Ovary (tissue), 3 donors: ENCODE results near the gene CACNB3.

Experiments
- POLR2A ChIP-seq: fragments of 450-650 bp; IDR thresholded peaks from one replicate; pipeline ENCODE4 v1.6.1; 2017; ENCODE audit warnings: antibody characterized with exemption, mild to moderate bottlenecking, moderate library complexity
- TF ChIP-seq, protein P1 (sequence below), 3 donors: fragments of 450-650 bp in 2 of 3; fragments of 200-600 bp in 1 of 3; IDR thresholded peaks; one replicate each; pipeline versions ENCODE4 v1.5.1 to v1.8.0; 2016 to 2022; ENCODE audit warnings: antibody characterized with exemption in 3 of 3, mild to moderate bottlenecking in 1 of 3
- donor health status: DM: no; HTN: no; CAD: no.

DNA sequence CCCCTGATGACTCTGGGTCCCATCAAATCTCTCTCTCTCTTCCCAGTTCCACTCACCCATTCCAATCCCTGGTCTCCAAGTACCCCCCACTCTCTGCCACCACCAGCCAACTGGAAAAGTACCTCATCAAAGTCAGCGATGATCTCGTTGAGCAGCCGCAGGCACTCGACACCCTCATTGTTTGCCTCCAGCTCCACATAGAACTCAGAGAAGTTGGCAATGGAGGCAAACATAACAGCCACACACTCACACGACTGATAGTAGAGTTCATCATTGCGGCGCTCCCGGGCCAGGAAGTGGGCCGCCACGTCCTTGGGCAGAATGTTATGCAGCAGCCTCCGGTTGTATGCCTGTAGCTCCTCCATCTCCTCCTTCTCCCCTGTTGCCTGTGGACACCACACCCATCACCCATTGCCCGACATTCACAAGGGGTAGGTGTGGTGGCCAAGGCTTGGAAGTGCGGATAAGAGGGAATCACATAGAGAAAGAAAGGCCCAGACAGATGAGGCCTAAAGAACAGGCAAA, 46.6 kb upstream of the CACNB3 start:
- TF ChIP-seq, protein P1, sequence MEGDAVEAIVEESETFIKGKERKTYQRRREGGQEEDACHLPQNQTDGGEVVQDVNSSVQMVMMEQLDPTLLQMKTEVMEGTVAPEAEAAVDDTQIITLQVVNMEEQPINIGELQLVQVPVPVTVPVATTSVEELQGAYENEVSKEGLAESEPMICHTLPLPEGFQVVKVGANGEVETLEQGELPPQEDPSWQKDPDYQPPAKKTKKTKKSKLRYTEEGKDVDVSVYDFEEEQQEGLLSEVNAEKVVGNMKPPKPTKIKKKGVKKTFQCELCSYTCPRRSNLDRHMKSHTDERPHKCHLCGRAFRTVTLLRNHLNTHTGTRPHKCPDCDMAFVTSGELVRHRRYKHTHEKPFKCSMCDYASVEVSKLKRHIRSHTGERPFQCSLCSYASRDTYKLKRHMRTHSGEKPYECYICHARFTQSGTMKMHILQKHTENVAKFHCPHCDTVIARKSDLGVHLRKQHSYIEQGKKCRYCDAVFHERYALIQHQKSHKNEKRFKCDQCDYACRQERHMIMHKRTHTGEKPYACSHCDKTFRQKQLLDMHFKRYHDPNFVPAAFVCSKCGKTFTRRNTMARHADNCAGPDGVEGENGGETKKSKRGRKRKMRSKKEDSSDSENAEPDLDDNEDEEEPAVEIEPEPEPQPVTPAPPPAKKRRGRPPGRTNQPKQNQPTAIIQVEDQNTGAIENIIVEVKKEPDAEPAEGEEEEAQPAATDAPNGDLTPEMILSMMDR (IDR thresholded peaks at IDR 0.05), result no peak
- no peak for TF ChIP-seq POLR2A
